Activated B cell treated with CpG ODN at 0.5 μM for 24 hours (primary cell): ENCODE results near the gene UGT2B10. TPM values are rescaled to one million over a fixed set of nuclear protein-coding genes. Genes with fewer than 3 reads are reported as not detected.

Experiments
- total RNA-seq: library from RNA; stranded (reverse); gene quantifications from 2 replicates; pipeline ENCODE4 v1.2.3, GENCODE V29; 2022

Gene UGT2B10
- total RNA-seq, 1 donor from 2014 or later: not detected

Other genes with a start within 250 kb of the UGT2B10 start
- 2.5 and 2.8 TPM in 2 replicates for gene UGT2B17, start 239.7 kb upstream of the UGT2B10 start, total RNA-seq
- gene UGT2B15, start 145.3 kb upstream of the UGT2B10 start, total RNA-seq: 0.22 and 0.44 TPM in 2 replicates
- not detected in 2 replicates for gene UGT2A3, start 135.8 kb downstream of the UGT2B10 start, total RNA-seq